Adrenal gland (tissue), 12 donors: Measurements from ENCODE around the gene GAL3ST3. TPM values are rescaled to one million over a fixed set of nuclear protein-coding genes. Genes with fewer than 3 reads are reported as not detected.
"Not testable (repeated sequence)": the region's sequence is repeated elsewhere in the genome, so short reads cannot be mapped to it uniquely, and the experiment has no call there.

Experiments used
- DNase-seq, 7 donors: peaks; one replicate each; pipeline ENCODE4 v3.0.0-alpha.2; 2019 to 2020
- H3K27ac ChIP-seq, 5 donors: fragments of 200-600 bp; sonication (generic) in 4 of 5; 1 replicate in 3 of 5; 2 replicates in 2 of 5; pipeline versions ENCODE4 v1.5.1 to v1.8.0; 2016 to 2020; ENCODE audit warnings: mild to moderate bottlenecking in 1 of 5
- H3K27me3 ChIP-seq: fragments of 200-600 bp; 2 replicates; pipeline ENCODE4 v1.8.0; 2021
- H3K36me3 ChIP-seq, 2 donors: fragments of 200-600 bp; replicated peaks in 1 of 2; 1 replicate in 1 of 2; 2 replicates in 1 of 2; pipeline versions ENCODE4 v1.5.1 to v1.8.0; 2018 to 2022
- H3K4me1 ChIP-seq, 2 donors: fragments of 200-600 bp; replicated peaks in 1 of 2; 1 replicate in 1 of 2; 2 replicates in 1 of 2; pipeline versions ENCODE4 v1.5.1 to v1.8.0; 2018 to 2021
- H3K4me3 ChIP-seq, 4 donors: fragments of 200-600 bp; sonication (generic) in 3 of 4; one replicate each; pipeline ENCODE4 v1.5.1; 2016 to 2018
- H3K9me3 ChIP-seq, 3 donors: fragments of 200-600 bp; sonication (generic) in 1 of 3; replicated peaks in 1 of 3; 1 replicate in 2 of 3; 2 replicates in 1 of 3; pipeline versions ENCODE4 v1.5.1 to v1.8.0; 2016 to 2021
- POLR2A ChIP-seq, 2 donors: fragments of 450-650 bp; IDR thresholded peaks; one replicate each; pipeline ENCODE4 v1.6.1; 2017; ENCODE audit warnings: antibody characterized with exemption in 2 of 2, mild to moderate bottlenecking in 2 of 2, moderate library complexity in 1 of 2
- WGBS, 4 donors: extraction: QIAGEN DNeasy Blood & Tissue Kit in 2 of 4; methylation state at CpG; one replicate each; pipeline versions ENCODE4 v1.1.5 to v1.1.7; 2013 to 2017; 5-methylcytosine and 5-hydroxymethylcytosine counted together
- intact Hi-C, 2 donors: fragments of 100-400 bp; cut with DNase I; formaldehyde crosslinking; loops; one replicate each; pipeline versions ENCODE4 v1.14.1 to v1.15.0; 2022 to 2023
- polyA plus RNA-seq, 3 donors: library from polyadenylated mRNA; stranded (reverse); fragments of 200-250 nt in 2 of 3; fragments of 350-450 nt in 1 of 3; fragmentation: Illumina TruSeq in 1 of 3; extraction: RNeasy Lipid Tissue Mini Kit (QIAGEN cat#74804) in 1 of 3; gene quantifications; one replicate each; pipeline ENCODE4 v1.2.3, GENCODE V29; 2013 to 2014
- total RNA-seq, 9 donors: library from RNA; depleted of rRNA in 4 of 9; stranded (reverse); fragments of >200 nt in 4 of 9; fragments of 120-200 nt in 1 of 9; fragmentation: NEBNext Ultra II Directional in 1 of 9; extraction: Animal tissue kit (Norgen Biotek cat#: 25700) in 1 of 9; gene quantifications; one replicate each; pipeline versions ENCODE4 v1.1.0 to v1.2.4, GENCODE V29; 2013 to 2023
- TF ChIP-seq, protein P1 (sequence below), 6 experiments: fragments of 450-650 bp in 4 of 6; fragments of 200-600 bp in 2 of 6; sonication (generic) in 1 of 6; IDR thresholded peaks; 1 replicate in 5 of 6; 2 replicates in 1 of 6; pipeline versions ENCODE4 v1.5.1 to v1.8.0; 2016 to 2021; ENCODE audit warnings: antibody characterized with exemption in 6 of 6, mild to moderate bottlenecking in 2 of 6, moderate library complexity in 1 of 6
- donor health status: healthy with polysubstance abuse.
- donor health status: Bipolar disorder and iron deficiency.
- donor health status: DM: yes; HTN: yes; CAD: no.
- donor health status: DM: no; HTN: no; CAD: no.
- donor health status: DM: no; HTN: no; CAD: no.
- donor health status: DM: yes; HTN: yes; CAD: no.

Gene GAL3ST3
- total and polyA plus RNA-seq, 12 donors, result 0.11 to 0.41 (median 0.22) TPM; not detected in 8

DNA sequence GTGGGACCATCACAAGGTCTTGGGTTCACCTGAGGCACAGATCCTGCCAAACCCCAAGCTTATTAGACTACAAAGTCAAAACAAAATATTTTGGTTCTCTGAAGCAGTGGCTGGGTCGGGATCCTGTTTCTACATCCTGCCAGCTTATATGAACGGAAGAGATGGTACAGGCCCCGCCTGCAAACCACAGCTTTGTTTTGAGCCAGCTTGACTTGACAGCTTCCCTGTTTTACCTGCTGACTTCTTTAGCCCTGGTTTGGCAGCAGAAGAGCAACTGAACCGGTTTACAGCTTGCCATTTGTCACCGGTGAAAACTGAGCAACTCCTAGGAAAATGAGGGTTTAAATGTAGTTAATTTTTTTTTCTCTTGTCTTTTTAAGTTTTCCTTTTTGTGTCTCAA lies 32.5 kb upstream of the GAL3ST3 start:
- peaks cover 32 to 59% of the 10 kb centered on the region in 2 donors for H3K4me1 ChIP-seq
- H3K36me3 ChIP-seq, result no peaks in the 10 kb centered on the region
- DNase-seq, result peak; percentile 20 to 68 (median 37)
- WGBS, 4 donors, result 20 to 49% (median 38%) methylated on average over 5 of the region's 5 CpGs
- no peak overlapping the region for H3K4me3 ChIP-seq
- intact Hi-C loops, result no loop called here
- H3K9me3 ChIP-seq, result no peaks in the 10 kb centered on the region
- H3K27ac ChIP-seq, result peak overlapping the region in 2 of 5 donors; percentile 19 to 30
- H3K27me3 ChIP-seq, result no peaks in the 10 kb centered on the region
- TF ChIP-seq POLR2A (IDR thresholded peaks at IDR 0.05), result no peak
- TF ChIP-seq, protein P1, sequence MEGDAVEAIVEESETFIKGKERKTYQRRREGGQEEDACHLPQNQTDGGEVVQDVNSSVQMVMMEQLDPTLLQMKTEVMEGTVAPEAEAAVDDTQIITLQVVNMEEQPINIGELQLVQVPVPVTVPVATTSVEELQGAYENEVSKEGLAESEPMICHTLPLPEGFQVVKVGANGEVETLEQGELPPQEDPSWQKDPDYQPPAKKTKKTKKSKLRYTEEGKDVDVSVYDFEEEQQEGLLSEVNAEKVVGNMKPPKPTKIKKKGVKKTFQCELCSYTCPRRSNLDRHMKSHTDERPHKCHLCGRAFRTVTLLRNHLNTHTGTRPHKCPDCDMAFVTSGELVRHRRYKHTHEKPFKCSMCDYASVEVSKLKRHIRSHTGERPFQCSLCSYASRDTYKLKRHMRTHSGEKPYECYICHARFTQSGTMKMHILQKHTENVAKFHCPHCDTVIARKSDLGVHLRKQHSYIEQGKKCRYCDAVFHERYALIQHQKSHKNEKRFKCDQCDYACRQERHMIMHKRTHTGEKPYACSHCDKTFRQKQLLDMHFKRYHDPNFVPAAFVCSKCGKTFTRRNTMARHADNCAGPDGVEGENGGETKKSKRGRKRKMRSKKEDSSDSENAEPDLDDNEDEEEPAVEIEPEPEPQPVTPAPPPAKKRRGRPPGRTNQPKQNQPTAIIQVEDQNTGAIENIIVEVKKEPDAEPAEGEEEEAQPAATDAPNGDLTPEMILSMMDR (IDR thresholded peaks at IDR 0.05), result no peak

DNA sequence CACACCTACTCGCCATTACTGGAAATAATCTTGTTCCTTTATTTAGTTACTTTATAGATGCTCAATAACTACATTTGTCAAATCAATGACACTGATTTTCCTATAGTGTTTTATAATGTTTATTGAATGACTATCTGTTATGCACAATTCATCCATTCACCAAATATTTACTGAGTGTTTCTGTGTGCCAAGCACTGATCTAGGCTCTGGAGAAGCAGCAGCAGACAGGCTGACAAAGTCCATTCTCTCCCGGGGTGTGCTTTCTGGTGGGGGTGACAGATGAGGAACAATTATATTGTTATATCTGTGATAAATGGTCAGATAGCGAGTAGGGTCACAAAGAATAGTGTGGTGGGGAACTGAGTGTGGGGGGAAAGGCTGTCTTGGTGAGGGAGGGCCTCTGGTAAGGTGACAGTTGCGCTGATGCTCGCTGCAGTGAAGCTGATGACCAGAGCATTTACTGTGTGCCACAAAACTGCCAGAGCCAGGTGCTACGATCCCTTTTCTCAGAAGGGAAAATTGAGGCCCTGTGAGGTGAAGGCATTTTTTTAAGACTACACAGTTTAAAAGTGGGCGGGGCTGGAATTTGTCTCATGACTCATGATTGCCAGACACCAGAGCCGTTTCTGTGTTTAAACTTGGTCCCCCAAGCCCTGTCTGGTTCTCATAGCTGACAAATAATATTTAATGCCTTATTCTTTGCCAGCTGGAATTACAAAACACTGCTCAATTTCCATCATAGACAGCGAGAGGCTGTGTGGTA lies 31.3 kb upstream of the GAL3ST3 start:
- peak; percentile 53 to 81 (median 76) for DNase-seq
- H3K9me3 ChIP-seq, result no peaks in the 10 kb centered on the region
- no peaks in the 10 kb centered on the region for H3K36me3 ChIP-seq
- H3K4me3 ChIP-seq, result no peak overlapping the region
- no peaks in the 10 kb centered on the region for H3K27me3 ChIP-seq
- intact Hi-C loops, result no loop called here
- TF ChIP-seq, protein P1 (IDR thresholded peaks at IDR 0.05), result no peak
- H3K4me1 ChIP-seq, result peaks cover 28 to 54% of the 10 kb centered on the region in 2 donors
- 61 to 67% (median 63%) methylated on average over 9 of the region's 9 CpGs for WGBS, 4 donors
- H3K27ac ChIP-seq, result peak overlapping the region in 3 of 5 donors; percentile 19 to 66 (median 28)

DNA sequence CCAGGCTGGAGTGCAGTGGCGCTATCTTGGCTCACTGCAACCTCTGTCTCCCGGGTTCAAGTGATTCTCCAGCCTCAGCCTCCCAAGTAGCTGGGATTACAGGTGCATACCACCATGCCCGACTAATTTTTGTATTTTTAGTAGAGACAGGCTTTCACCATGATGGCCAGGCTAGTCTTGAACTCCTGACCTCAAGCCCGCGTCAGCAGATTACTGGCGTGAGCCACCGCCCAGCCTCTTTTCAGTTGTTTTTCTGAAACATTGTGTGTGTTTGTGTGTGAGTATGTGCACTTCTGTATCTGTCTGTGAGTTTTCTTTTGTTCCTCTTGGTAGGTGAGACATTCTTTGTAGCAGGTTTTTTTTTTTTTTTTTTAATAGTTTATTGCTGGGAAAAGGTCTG lies 30.0 kb upstream of the GAL3ST3 start:
- H3K4me3 ChIP-seq, result not testable (repeated sequence)
- intact Hi-C loops, result loop anchor here in 1 of 2 donors (10.0 kb wide), 1 partner anchor 566 kb away; no protein-coding TSS in a partner anchor
- H3K4me1 ChIP-seq, result peaks cover 24 to 44% of the 10 kb centered on the region in 2 donors

DNA sequence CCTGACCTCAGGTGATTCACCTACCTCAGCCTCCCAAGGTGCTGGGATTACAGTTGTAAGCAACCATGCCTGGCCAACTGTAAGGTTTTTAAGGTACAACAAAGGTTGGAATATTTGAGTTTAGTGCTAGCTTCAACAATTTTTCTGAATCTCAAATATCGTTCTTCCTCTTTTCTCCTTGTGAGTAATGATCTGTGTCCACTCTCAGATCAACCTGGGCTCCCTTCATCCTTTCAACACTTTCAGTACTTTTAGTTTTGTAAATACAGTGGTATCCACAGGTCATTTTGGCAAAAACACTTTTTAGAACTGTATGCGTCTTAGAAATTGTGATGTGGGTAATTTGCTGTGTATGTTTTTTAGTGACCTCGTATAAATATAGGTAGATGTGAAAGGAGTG lies 29.0 kb upstream of the GAL3ST3 start:
- WGBS, 4 donors, result 89 to 93% (median 91%) methylated on average over 3 of the region's 3 CpGs
- TF ChIP-seq POLR2A (IDR thresholded peaks at IDR 0.05), result no peak
- TF ChIP-seq, protein P1 (IDR thresholded peaks at IDR 0.05), result no peak
- peaks cover 14 to 34% of the 10 kb centered on the region in 2 donors for H3K4me1 ChIP-seq
- DNase-seq, result no peak
- H3K36me3 ChIP-seq, result no peaks in the 10 kb centered on the region
- intact Hi-C loops, result loop anchor here in 1 of 2 donors (10.0 kb wide), 1 partner anchor 567 kb away; no protein-coding TSS in a partner anchor
- H3K9me3 ChIP-seq, result no peaks in the 10 kb centered on the region
- H3K27ac ChIP-seq, result no peak overlapping the region
- no peak overlapping the region for H3K4me3 ChIP-seq
- H3K27me3 ChIP-seq, result no peaks in the 10 kb centered on the region

More for the DNA sequence above, 30.0 kb upstream of the GAL3ST3 start:
- WGBS, 4 donors, result 78 to 86% (median 81%) methylated on average over 7 of the region's 7 CpGs
- H3K27me3 ChIP-seq, H3K36me3 ChIP-seq, DNase-seq, H3K27ac ChIP-seq, H3K9me3 ChIP-seq: not testable (repeated sequence)
